Upper lobe of left lung (tissue), 4 donors: ENCODE measurements around the gene MGLL.

ENCODE experiments used
- EP300 ChIP-seq, 4 donors: sonication (generic); formaldehyde crosslinking; IDR thresholded peaks; one replicate each; pipeline ENCODE4 v1.5.1; 2017; ENCODE audit warnings: antibody characterized with exemption in 4 of 4, control low read depth in 2 of 4
- POLR2A ChIP-seq, 4 donors: fragments of 450-650 bp; IDR thresholded peaks; one replicate each; pipeline ENCODE4 v1.5.1; 2016 to 2017; ENCODE audit warnings: antibody characterized with exemption in 4 of 4, mild to moderate bottlenecking in 2 of 4
- TF ChIP-seq, protein P1 (sequence below), 6 experiments: fragments of 450-650 bp in 4 of 6; fragments of 200-600 bp in 2 of 6; sonication (generic) in 2 of 6; IDR thresholded peaks; one replicate each; pipeline ENCODE4 v1.5.1; 2016 to 2019; ENCODE audit warnings: antibody characterized with exemption in 6 of 6

DNA sequence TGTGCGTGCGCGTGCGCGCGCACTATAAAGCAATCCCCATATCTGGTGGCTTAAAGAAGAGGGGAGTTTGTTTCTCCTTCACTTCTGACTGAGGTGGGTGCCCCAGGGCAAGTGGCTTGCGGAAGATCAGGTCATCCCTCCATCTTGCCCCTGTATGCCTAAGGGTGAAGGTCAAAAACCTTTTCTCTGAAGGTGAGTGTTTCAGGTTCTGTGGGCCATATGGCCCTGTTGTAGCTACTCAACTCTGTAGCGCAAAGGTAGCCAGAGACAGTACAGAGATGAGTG lies 144.1 kb downstream of the MGLL start:
- no peak for TF ChIP-seq POLR2A (IDR thresholded peaks at IDR 0.05)
- TF ChIP-seq, protein P1, sequence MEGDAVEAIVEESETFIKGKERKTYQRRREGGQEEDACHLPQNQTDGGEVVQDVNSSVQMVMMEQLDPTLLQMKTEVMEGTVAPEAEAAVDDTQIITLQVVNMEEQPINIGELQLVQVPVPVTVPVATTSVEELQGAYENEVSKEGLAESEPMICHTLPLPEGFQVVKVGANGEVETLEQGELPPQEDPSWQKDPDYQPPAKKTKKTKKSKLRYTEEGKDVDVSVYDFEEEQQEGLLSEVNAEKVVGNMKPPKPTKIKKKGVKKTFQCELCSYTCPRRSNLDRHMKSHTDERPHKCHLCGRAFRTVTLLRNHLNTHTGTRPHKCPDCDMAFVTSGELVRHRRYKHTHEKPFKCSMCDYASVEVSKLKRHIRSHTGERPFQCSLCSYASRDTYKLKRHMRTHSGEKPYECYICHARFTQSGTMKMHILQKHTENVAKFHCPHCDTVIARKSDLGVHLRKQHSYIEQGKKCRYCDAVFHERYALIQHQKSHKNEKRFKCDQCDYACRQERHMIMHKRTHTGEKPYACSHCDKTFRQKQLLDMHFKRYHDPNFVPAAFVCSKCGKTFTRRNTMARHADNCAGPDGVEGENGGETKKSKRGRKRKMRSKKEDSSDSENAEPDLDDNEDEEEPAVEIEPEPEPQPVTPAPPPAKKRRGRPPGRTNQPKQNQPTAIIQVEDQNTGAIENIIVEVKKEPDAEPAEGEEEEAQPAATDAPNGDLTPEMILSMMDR (IDR thresholded peaks at IDR 0.05): no peak
- no peak for TF ChIP-seq EP300 (IDR thresholded peaks at IDR 0.05)
